Heart right ventricle (tissue), 16 donors: ENCODE data around the gene ZNF492. TPM values are rescaled to one million over a fixed set of nuclear protein-coding genes. Genes with fewer than 3 reads are reported as not detected.

Experiments used
- ATAC-seq, 8 donors: fragments of 200-7000 bp; cut with Tn5 transposase; one replicate each; pipeline ENCODE4 v1.9.1; 2020; ENCODE audit warnings: mild to moderate bottlenecking in 8 of 8, moderate library complexity in 8 of 8, moderate number of reproducible peaks in 1 of 8
- DNase-seq, 2 donors: peaks; one replicate each; pipeline ENCODE4 v3.0.0-alpha.2; 2020
- H3K27ac ChIP-seq, 10 donors: fragments of 200-600 bp; sonication (generic) in 2 of 10; one replicate each; pipeline versions ENCODE4 v1.5.0 to v1.8.0; 2020 to 2022; ENCODE audit warnings: mild to moderate bottlenecking in 3 of 10
- H3K27me3 ChIP-seq, 7 donors: fragments of 200-600 bp; one replicate each; pipeline ENCODE4 v1.8.0; 2021 to 2022; ENCODE audit warnings: mild to moderate bottlenecking in 2 of 7
- H3K36me3 ChIP-seq, 9 donors: fragments of 200-600 bp; sonication (generic) in 1 of 9; one replicate each; pipeline versions ENCODE4 v1.5.0 to v1.8.0; 2020 to 2022; ENCODE audit warnings: mild to moderate bottlenecking in 2 of 9
- H3K4me1 ChIP-seq, 9 donors: fragments of 200-600 bp; sonication (generic) in 1 of 9; one replicate each; pipeline versions ENCODE4 v1.5.0 to v1.8.0; 2020 to 2022; ENCODE audit warnings: mild to moderate bottlenecking in 4 of 9
- H3K4me3 ChIP-seq, 10 donors: fragments of 200-600 bp; sonication (generic) in 2 of 10; one replicate each; pipeline versions ENCODE4 v1.5.0 to v1.8.0; 2020 to 2022; ENCODE audit warnings: mild to moderate bottlenecking in 7 of 10, moderate library complexity in 2 of 10
- H3K9me3 ChIP-seq, 11 donors: fragments of 200-600 bp in 10 of 11; sonication (generic) in 2 of 11; one replicate each; pipeline versions ENCODE4 v1.5.0 to v1.8.0; 2013 to 2022; ENCODE audit warnings: mild to moderate bottlenecking in 2 of 11, control low read depth in 1 of 11, moderate library complexity in 1 of 11
- CTCF ChIP-seq, 9 donors: fragments of 200-600 bp; sonication (generic) in 2 of 9; IDR thresholded peaks; one replicate each; pipeline versions ENCODE4 v1.5.0 to v1.8.0; 2021 to 2022; ENCODE audit warnings: antibody characterized with exemption in 9 of 9, mild to moderate bottlenecking in 5 of 9, moderate library complexity in 1 of 9
- WGBS, 2 donors: extraction: QIAGEN DNeasy Blood & Tissue Kit; methylation state at CpG; one replicate each; pipeline ENCODE4 v1.1.7; 2013; ENCODE audit warnings: inconsistent platforms in 1 of 2; 5-methylcytosine and 5-hydroxymethylcytosine counted together
- intact Hi-C, 10 donors: fragments of 100-400 bp; cut with DNase I; formaldehyde crosslinking; loops; one replicate each; pipeline versions ENCODE4 v1.11.1 to v1.14.2; 2022
- polyA plus RNA-seq, 2 donors: library from polyadenylated mRNA; stranded (reverse); fragments of 200-250 nt; gene quantifications; one replicate each; pipeline ENCODE4 v1.2.3, GENCODE V29; 2013
- total RNA-seq, 10 donors: library from RNA; stranded (reverse); fragmentation: NEBNext Ultra II Directional in 3 of 10; extraction: Animal tissue kit (Norgen Biotek cat#: 25700) in 3 of 10; gene quantifications; one replicate each; pipeline versions ENCODE4 v1.2.1 to v1.2.4, GENCODE V29; 2021 to 2023
- donor health status: Arrhythmogenic right ventricular cardiomyopathy.
- donor health status: ischemic (EF 13 %, LVEDD 7.1; RV severe dilation, severe dysfunction).
- donor health status: healthy with polysubstance abuse.
- donor health status: DM: no; HTN: yes; CAD: no.
- donor health status: DM: no; HTN: no; CAD: no.
- donor health status: ischemic (EF 25% LVEDD 6.9; RV normal size, moderate dysfunction).
- donor health status: ischemic (EF 25% LVEDD 5.7; RV mildly dilated, moderate dysfunction).
- donor health status: healthy.
- donor health status: DM: yes; HTN: yes; CAD: no.
- donor health status: Ischemic cardiomyopathy.
- donor health status: ischemic (EF 35%, LVEDD 5.7; RV mildly dilated, moderate dysfunction).
- donor health status: nonischemic (EF 11% LVEDD 7.7; RV severe dilation, severe dysfunction).
- donor health status: DM: yes; HTN: yes; CAD: no.
- donor health status: PGD.
- donor health status: ischemic (EF 29% LVEDD 5.4; RV normal size, mild dysfunction).
- donor health status: nonischemic (EF 23%, LVEDD 6.1; RV moderate dilation, normal function).

Gene ZNF492
- total and polyA plus RNA-seq, 12 donors, result 0.06 to 0.17 (median 0.12) TPM; not detected in 5

DNA sequence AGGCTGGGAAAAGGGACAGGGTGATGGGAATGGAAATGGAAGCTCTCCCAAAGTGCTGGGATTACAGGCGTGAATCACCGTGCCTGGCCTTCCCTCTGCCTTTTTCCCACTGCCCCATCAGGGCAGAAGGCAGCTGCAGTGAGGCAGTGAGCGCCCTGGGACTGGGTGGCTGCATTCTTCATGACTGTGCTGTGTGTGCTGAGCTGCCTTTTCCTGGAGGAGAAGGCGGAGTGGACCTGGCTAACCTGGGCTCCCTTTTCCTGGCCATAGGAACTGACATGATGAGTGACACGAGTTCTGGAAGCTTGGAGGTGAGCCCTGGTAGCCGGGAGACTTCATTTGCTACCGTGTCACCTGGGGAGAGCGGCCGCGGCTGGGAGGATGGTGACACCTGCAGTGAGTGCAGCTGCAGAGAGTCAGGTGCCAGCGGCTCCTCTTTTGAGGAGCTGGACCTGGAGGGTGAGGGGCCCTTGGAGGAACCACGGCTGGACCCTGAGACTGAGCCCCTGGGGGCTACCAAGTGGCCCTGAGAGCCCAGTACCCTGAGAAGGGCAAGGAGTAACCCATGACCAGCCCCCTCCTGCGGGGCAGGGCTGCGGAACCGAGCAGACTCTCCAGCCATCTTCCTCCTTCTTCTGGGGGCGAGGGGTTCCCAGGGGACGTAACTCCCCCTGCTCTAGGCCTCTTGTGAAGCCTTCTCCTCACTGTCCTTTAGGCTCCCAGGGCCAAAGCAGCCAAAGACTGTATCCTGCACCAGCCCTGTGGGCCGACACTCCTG lies 26.3 kb upstream of the ZNF492 start:
- peaks cover 0 to 39% (median 0%) of the 10 kb centered on the region in 11 donors for H3K9me3 ChIP-seq
- no peak for TF ChIP-seq CTCF (IDR thresholded peaks at IDR 0.05)
- no peaks in the 10 kb centered on the region for H3K4me1 ChIP-seq
- WGBS, 2 donors, result 72 to 73% methylated on average over 17 to 18 of the region's 18 CpGs
- DNase-seq (no peak), ATAC-seq (no peak)
- peaks cover 0 to 8% (median 0%) of the 10 kb centered on the region in 7 donors for H3K27me3 ChIP-seq
- H3K4me3 ChIP-seq, result no peak overlapping the region
- no peaks in the 10 kb centered on the region for H3K36me3 ChIP-seq
- H3K27ac ChIP-seq, result no peak overlapping the region
- intact Hi-C loops, result no loop called here

DNA sequence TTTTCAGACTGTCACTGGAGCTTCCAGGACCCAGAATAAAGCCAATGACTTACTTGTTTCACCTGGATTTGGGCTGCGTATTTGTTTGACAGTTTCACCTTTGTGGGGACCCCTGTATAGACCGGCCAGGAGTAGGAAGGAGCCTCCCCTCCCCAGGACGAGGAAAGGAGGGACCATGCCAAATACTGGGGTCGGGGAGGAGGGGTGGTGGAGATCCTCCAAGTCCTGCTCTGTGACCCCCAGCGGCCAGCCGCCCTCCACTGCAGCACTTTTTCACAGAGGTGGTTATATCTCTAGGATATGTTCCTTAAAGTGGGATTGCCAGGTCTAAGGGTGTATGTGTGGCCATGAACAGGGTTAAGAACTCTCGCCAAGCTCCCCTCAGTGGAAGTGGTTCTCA lies 25.7 kb upstream of the ZNF492 start:
- intact Hi-C loops, result no loop called here
- Histone ChIP-seq H3K27me3 (peaks cover 0 to 7% (median 0%) of the 10 kb centered on the region in 7 donors), H3K36me3 (no peaks in the 10 kb centered on the region), H3K4me3 (no peak overlapping the region), H3K27ac (no peak overlapping the region), H3K9me3 (peaks cover 0 to 35% (median 0%) of the 10 kb centered on the region in 11 donors), H3K4me1 (no peaks in the 10 kb centered on the region)
- TF ChIP-seq CTCF (IDR thresholded peaks at IDR 0.05), result no peak
- 76 to 85% methylated on average over 7 of the region's 7 CpGs for WGBS, 2 donors
- ATAC-seq, result no peak
- DNase-seq, result no peak

GRCh38 chr19:22609630-22610029 lies 24.5 kb upstream of the ZNF492 start:
- TF ChIP-seq CTCF (IDR thresholded peaks at IDR 0.05), result no peak
- Histone ChIP-seq H3K9me3 (peaks cover 0 to 31% (median 0%) of the 10 kb centered on the region in 11 donors), H3K4me1 (no peaks in the 10 kb centered on the region), H3K36me3 (no peaks in the 10 kb centered on the region), H3K4me3 (no peak overlapping the region), H3K27ac (no peak overlapping the region), H3K27me3 (peaks cover 0 to 4% (median 0%) of the 10 kb centered on the region in 7 donors)
- DNase-seq, result no peak
- intact Hi-C loops, result no loop called here
- ATAC-seq, result no peak
- 73 to 74% methylated on average over 4 of the region's 4 CpGs for WGBS, 2 donors

DNA sequence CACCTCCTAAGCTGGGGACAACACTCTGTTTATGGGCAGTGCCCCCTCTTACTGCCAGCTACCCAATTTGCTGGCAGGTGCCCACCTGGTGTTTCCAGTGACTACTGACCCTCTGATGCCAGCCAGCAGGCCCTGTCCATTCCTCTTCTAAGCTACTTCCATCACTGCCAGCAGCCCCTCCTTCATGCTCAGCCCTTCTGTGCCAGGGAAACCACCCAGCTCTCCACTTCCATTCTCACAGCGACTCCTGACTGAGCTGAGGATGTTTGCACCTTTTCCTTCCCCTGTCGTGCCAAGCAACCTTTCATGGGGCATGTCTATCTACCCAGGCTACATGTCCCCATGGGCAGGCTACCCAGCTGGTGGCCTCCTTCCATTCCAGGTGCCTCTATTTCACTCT lies 24.0 kb upstream of the ZNF492 start:
- Histone ChIP-seq H3K27ac (no peak overlapping the region), H3K9me3 (peaks cover 0 to 31% (median 0%) of the 10 kb centered on the region in 11 donors), H3K36me3 (no peaks in the 10 kb centered on the region), H3K4me1 (no peaks in the 10 kb centered on the region), H3K27me3 (peaks cover 0 to 4% (median 0%) of the 10 kb centered on the region in 7 donors), H3K4me3 (no peak overlapping the region)
- 68 to 85% methylated on average over 2 of the region's 2 CpGs for WGBS, 2 donors
- TF ChIP-seq CTCF (IDR thresholded peaks at IDR 0.05), result no peak
- no peak for ATAC-seq
- no peak for DNase-seq
- intact Hi-C loops, result no loop called here
